Stimulated activated CD4-positive, alpha-beta T cell treated with anti-CD3 and anti-CD28 coated beads, Interleukin-1b, Interleukin-23, amount 100 ng/mL, for 24 hours (primary cell): Measurements from ENCODE around the gene TMEM207.
"Not testable (repeated sequence)": the region's sequence is repeated elsewhere in the genome, so short reads cannot be mapped to it uniquely, and the experiment has no call there.

Source experiments
- DNase-seq, 4 experiments: peaks; one replicate each; pipeline ENCODE4 v3.0.0-alpha.2; 2020; ENCODE audit warnings: low read depth in 4 of 4, low spot score in 1 of 4

Gene TMEM207

GRCh38 chr3:190449801-190450200 is at the start of gene TMEM207:
Gene TMEM207, minus strand, starts transcription at chr3:190449901. Its CDS starts 92 bp downstream, at chr3:190449809.
- no peak for DNase-seq

DNA sequence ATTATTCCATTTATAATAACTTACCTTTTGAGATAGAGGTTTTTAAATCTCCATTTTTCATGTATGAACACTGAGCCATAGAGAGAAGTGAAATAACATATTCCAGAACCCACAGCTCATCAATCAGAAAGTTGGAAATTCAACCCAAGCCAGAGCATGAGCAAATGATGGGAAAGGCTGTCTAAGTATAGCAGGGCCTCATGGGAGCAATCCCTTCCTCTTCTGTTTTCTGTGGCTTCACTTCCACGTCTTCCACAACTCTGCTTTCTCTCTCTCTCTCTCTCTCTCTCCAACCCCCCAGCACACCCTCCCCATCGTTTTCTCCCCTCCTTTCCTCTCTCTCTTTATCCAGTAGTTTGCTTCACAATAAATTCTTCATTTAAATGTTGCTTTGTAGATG is 49.4 kb upstream of the TMEM207 start:
- DNase-seq: no peak

GRCh38 chr3:190498293-190498692 is 48.6 kb upstream of the TMEM207 start:
- no peak for DNase-seq

DNA sequence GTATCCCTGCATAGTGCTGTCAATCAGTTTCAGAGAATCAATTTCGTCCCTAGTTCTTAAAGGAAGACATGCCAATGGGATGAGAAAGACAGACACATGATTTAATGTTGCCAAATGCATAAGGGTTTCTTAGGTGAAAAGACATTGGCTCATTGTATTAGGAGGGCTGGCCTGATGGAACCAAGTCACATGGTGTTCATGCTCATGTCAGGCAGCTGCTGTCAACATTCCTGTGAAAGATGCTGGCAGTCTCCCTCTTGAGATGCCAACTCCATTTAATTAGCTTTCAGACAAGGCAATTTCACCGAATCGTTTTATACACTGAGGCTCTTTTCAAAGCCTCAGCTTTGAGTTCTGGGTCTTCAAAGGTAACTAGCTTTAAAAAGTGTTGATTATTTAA is 48.1 kb upstream of the TMEM207 start:
- no peak for DNase-seq

GRCh38 chr3:190496859-190497258 is 47.2 kb upstream of the TMEM207 start:
- DNase-seq: no peak

GRCh38 chr3:190495796-190496195 is 46.1 kb upstream of the TMEM207 start:
- no peak for DNase-seq

DNA sequence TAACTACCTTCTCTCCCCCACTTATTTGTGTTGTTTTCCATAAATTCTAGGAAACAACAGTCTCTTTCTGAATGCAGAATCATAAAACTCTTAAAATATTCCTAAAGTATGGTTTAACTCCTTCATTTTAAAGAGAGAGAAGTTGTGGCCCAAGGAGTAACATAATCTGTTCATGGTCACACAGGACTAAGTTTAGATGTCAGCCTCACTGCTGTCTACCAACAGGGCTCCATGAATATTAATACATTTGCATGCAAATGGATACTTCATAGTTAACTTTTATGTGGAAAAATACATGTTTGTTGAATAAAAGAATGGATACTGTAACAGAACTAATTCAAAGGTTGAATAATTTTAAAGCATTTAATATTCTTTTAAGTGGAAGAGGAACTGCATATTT is 45.7 kb upstream of the TMEM207 start:
- no peak for DNase-seq

- no peak for DNase-seq
Observed at GRCh38 chr3:190494907-190495306, 45.2 kb upstream of the TMEM207 start.

DNA sequence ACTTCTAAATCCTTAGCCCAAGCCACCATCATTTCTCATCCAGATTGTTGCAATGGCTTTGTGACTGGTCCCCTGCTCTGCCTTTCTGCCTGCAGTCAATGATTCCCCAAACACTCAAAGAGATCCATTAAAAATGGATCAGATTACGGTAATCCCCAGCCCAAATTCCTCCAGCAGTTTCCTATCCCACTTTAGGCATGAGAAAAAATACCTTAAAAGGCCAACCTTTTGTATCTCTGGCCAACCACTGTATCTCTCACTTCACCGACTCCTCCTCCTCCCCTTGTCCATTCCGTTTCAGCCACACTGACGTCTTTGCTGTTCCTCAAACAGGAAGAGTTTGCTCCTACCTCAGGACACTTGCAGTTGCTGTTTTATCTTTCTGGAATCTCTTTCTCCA is 43.3 kb upstream of the TMEM207 start:
- no peak for DNase-seq

- no peak for DNase-seq
Observed at GRCh38 chr3:190492129-190492528, 42.4 kb upstream of the TMEM207 start.

DNA sequence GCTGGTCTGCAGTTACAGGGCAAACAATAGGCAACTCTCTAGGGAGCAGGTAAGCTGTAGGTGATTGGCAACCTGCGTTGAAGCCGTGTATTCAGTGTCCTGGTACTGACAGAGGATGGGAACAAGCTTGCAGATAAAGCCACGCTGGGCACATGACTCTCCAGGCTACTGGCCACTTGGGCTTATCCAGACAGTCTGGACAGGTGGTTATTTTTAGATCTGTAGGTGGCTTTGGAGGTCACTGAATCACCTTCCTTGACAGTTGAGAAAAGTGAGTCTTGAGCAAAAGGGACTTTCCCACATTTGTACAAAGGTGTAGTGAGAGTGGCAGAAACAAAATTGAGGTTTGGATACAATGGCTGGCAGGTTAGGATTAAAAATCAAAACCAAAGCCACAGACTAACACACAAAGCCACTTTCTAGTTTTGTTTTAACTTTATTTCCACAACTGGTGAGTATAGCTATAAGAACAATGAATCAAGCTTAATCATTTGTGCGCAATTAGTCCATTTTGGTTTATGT is 41.9 kb upstream of the TMEM207 start:
- no peak for DNase-seq

GRCh38 chr3:190486908-190487607 is 37.4 kb upstream of the TMEM207 start:
- DNase-seq: no peak

DNA sequence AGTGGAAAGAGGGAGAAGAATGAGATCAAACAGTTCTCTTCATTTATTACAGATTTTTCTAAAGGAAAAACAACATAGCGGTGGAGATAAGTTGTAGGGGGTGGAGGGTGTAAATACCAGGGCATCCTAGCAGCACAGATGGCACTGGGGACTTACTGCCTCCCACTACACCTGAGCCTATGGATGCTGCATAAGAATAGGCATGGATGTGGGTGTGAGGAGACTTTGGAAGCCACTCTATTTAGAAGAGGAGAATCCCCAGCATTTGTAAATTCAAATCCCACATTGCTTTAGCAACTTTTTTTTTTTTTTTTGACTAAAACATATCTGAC is 36.8 kb upstream of the TMEM207 start:
- no peak for DNase-seq

GRCh38 chr3:190485830-190486532 is 36.3 kb upstream of the TMEM207 start:
- no peak for DNase-seq

- DNase-seq: no peak
Observed at GRCh38 chr3:190481779-190482178, 32.1 kb upstream of the TMEM207 start.

DNA sequence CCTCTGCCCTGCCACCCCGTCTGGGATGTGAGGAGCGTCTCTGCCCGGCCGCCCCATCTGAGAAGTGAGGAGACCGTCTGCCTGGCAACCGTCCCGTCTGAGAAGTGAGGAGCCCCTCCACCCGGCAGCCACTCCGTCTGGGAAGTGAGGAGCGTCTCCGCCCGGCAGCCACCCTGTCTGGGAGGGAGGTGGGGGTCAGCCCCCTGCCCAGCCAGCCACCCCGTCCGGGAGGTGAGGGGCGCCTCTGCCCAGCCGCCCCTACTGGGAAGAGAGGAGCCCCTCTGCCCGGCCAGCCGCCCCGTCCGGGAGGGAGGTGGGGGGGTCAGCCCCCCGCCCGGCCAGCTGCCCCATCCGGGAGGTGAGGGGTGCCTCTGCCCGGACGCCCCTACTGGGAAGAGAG is 23.6 kb upstream of the TMEM207 start:
- not testable (repeated sequence) for DNase-seq

- DNase-seq: no peak
Observed at GRCh38 chr3:190467922-190468321, 18.2 kb upstream of the TMEM207 start.

- DNase-seq: no peak
Observed at GRCh38 chr3:190458040-190458439, 8.3 kb upstream of the TMEM207 start.

GRCh38 chr3:190456770-190457169 is 7.1 kb upstream of the TMEM207 start:
- no peak for DNase-seq

DNA sequence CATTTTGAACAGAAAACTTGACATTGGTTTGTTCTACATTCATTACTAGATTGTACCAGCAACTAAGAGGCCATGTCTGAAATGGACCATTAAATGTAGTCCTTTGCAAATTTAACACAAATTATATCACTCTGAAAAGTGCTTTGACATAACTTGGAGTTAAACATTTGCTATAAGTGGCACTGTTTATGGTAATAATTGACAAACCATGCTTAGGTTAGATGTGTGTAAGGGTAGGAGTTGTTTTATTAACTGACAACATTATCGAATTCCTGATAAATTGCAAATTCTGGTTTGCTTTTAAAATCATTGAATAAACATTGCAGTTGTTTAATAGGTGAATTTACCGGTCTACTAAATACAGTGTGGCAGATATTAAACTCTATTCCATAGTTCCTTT is 6.1 kb upstream of the TMEM207 start:
- DNase-seq: no peak

DNA sequence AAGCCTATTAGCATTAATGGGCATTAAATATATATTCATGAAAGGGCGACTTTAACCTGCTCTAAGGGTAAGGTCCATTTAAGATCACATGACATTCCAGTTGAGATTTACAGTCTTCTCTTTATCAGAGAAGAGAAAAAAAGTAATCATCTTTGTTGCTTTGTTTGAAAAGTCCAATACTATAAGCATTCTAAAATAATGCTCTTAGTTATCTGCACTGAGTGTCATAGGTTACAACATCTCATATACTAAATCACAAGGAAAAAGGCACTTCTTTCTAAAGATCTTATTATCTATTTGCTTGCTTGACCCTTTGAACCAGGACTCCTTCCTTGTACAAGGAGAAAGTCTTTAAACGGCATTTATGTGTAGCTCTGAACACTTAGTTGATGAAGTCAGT is 1.4 kb downstream of the TMEM207 start:
- DNase-seq: no peak

DNA sequence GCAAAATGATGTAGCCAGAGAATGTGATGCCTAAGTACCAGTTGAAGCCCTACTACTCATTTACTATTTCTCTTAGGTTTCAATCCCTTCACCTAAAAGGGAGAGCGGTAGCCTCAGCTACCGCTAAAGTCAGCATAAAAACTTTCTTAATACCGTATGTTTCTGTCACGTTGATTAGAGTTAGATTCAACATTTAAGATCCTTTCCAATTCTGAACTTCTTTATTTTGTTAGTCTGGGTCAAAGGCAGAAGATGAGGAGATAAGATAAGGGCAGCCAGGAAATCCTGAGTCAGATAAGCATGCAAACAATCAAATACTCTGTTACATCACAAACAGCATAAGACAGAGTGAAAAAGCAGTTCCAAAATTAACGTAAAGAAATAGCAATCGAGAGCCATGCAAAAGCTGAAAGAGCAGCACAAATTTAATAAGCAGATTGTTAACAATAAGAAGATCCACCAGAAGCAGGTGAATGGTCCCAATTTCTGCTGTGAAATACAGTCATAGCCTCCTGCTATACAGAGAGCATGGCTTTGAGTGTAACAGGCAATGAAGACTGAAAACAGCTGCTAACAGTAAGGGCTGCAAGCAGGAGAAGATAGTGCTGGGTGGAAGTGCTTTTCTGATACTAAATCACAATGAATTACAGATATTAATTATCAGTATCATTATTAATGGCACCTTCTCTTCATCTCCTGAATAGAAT is 3.0 kb downstream of the TMEM207 start:
- DNase-seq: no peak
